ENCODE results near the gene PHAF1.

DNA sequence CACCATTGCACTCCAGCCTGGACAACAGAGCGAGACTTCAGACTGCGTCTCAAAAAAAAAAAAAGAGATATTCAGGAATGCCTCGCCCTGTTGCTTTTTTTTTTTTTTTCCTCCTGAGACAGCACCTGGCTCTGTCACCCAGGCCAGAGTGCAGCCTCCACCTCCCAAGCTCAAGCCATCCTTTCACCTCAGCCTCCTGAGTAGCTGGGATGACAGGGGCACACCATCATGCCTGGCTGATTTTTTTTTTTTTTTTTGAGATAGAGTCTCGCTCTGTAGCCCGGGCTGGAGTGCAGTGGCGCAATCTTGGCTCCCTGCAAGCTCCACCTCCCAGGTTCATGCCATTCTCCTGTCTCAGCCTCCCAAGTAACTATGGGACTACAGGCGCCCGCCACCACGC, 8.0 kb downstream of the PHAF1 start:
- TF ChIP-seq POLR2AphosphoS5 (IDR thresholded peaks at IDR 0.05; ENCODE audit: borderline replicate concordance, low read depth, low read length) (no peak), EZH2 (IDR thresholded peaks at IDR 0.05) (no peak), FOXP2 (optimal IDR thresholded peaks at IDR 0.05; ENCODE audit: control extremely low read depth, extremely low read length, insufficient read depth) (no peak)
